Choroid plexus epithelial cell (primary cell): ENCODE results near the gene SND1.

Experiments
- DNase-seq: peaks from one replicate; pipeline ENCODE4 v3.0.0-alpha.2; 2010; ENCODE audit warnings: low read depth
- H3K4me3 ChIP-seq: 2 replicates; pipeline ENCODE4 v1.5.1; 2011; ENCODE audit warnings: low read depth, mild to moderate bottlenecking, control low read depth, low read length, moderate library complexity
- TF ChIP-seq, protein P1 (sequence below): conservative IDR thresholded peaks from 2 replicates; pipeline ENCODE4 v1.5.1; 2011; ENCODE audit warnings: low read depth, mild to moderate bottlenecking, control low read depth, inconsistent platforms, low read length, moderate library complexity

The SND1 gene

DNA sequence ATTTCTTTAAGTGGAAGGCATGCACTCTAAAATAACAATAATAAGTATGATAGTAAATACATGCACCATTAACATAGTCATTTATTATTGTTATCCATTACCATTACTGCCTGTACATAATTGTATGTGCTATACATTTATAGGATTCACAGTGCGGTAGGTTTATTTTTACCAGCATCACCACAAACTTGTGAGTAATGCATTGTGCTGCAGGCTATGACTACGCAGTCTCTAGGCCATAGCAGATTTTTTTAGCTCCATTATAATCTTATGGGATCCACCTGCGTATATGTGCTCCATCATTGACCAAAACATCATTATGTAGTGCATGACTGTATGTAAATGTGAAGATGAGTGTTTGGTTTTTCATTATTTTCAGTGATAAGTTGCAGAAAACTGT, 219.2 kb downstream of the SND1 start:
- no peak overlapping the region for H3K4me3 ChIP-seq
- TF ChIP-seq, protein P1, sequence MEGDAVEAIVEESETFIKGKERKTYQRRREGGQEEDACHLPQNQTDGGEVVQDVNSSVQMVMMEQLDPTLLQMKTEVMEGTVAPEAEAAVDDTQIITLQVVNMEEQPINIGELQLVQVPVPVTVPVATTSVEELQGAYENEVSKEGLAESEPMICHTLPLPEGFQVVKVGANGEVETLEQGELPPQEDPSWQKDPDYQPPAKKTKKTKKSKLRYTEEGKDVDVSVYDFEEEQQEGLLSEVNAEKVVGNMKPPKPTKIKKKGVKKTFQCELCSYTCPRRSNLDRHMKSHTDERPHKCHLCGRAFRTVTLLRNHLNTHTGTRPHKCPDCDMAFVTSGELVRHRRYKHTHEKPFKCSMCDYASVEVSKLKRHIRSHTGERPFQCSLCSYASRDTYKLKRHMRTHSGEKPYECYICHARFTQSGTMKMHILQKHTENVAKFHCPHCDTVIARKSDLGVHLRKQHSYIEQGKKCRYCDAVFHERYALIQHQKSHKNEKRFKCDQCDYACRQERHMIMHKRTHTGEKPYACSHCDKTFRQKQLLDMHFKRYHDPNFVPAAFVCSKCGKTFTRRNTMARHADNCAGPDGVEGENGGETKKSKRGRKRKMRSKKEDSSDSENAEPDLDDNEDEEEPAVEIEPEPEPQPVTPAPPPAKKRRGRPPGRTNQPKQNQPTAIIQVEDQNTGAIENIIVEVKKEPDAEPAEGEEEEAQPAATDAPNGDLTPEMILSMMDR, result no peak

DNA sequence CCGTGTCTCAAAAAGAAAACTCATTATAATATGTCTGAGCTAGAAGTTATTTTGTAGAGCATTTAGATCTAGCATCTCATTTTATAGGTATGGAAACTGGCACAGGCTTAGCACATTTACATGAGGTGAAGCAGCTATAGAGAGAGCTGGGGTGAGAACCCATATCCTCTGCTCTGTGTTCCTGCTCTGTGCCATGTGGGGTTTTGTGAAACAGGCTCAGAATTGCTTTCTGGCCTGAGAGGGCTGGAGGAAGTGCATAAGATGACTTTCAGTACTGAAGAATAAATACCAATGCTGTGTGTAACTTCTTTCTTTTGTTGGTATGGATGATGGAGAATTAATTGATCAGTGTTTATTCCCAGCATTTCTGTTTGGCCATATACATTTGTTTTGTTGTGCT, 220.1 kb downstream of the SND1 start:
- H3K4me3 ChIP-seq, result no peak overlapping the region
- DNase-seq, result peak; percentile 11
- TF ChIP-seq, protein P1, result no peak

More for the DNA sequence above, 219.2 kb downstream of the SND1 start:
- DNase-seq, result no peak

DNA sequence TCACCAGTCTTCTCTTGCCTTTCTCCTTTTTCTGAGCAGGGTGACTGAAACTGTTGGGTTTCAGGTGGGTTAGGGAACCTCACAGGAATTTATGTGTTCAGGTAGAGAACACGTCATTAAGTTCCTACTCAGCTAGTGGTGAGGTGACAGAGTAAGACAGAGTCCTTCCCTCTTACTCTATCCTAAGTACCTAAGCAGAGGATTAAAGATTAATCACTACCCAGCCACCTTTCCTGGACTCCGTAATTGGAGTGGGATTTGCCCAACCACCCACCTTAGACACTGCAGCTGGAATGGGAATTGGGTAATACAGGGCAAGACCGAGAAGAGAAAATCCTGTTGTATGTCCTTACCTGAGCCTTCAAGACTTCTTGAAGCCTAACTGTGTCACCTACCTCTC, 221.2 kb downstream of the SND1 start:
- no peak for DNase-seq
- H3K4me3 ChIP-seq, result no peak overlapping the region
- TF ChIP-seq, protein P1, result no peak

DNA sequence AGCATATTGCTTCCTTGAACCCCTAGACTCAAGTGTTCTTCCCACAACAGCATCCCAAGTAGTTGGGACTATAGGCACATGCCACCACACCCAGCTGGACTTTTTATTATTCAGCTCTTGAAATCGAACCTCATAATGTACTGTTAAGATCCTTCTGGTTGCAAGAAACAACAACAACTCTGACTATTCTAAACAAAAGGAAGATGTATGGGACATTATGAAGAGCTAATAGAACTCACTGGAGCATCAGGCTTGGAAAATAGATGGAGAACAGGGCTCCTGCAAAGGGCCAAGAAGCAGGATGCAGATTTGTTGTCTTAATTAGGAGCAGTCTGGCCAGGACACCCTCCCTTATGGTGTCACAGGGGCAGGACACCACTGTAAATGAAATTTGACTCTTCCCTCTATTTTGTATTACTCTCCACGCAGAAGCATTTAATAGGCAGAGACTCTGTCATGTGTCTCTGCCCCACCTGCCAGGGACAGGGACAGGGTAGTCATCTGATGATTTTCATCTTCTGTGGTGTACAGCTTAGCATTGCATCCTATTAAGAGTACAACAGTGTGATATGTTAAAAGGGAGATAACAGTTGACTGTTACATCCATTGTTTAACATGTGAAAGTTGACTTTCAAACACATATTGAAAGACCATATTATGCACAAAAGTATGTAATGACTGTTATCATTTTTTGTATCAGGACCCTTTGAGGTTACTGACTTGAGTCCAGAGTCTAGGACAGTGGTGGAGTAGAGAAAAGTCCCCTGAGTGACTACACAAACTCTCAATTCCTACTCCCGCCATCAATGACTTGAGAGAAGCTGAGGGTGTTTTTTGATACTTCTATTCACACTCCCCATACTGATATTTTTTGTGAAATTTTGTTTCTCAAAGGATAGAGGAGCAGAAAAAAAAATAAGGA, 222.0 kb downstream of the SND1 start:
- TF ChIP-seq, protein P1, result no peak
- no peak for DNase-seq

DNA sequence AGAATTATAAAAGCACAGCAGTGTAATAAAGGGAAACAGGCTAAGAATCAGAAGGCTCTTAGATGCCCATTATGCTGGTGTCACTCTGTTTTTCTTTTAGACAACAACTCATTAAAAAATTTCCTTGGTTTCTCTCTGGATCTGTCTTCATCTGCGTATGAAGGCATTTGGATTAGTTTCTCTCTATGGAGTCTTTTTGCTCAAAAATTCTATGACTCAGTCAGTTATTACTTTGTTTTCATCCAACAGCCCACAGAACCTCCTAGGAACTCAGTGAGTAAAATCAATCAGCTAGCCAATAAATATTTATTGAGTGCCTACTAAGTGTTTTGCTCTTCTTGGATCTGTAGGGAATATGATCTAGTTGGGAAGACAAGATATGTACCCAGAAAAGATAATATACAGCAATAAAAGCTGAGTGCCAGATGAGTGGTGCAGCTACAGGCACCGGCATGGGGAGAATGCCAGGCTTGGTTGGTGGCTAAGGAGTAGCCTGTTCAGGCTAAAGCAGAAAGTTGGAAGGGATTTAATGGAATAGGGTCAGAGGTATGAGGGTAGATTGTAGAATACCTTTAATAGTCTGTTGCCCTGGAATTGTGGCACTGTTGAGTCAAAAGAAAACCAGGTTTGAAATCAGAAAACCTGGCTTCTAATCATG, 223.1 kb downstream of the SND1 start:
- H3K4me3 ChIP-seq, result no peak overlapping the region
- TF ChIP-seq, protein P1, result no peak
- peak; percentile 17 for DNase-seq

More for the DNA sequence above, 222.0 kb downstream of the SND1 start:
- H3K4me3 ChIP-seq, result no peak overlapping the region

DNA sequence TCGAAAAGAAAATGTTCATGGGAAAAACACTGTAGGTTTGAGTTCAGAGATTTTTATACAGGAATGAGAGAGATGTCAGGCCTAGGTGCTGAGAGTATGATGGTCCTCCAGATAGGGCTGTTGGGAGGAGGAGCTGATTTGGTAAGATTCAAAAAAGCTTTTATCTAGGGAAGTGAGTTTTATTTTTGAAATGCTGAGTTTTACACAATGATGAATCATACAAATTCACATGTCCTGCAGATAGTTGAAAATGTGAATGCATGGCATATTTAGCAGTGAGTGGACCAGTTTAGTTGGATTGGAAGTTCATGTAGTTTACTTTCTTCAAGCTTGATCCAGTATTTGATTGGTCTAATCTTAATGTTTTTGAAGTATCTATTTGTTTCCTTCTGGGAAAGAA, 224.4 kb downstream of the SND1 start:
- TF ChIP-seq, protein P1, result no peak
- H3K4me3 ChIP-seq, result no peak overlapping the region
- peak; percentile 69 for DNase-seq
